CD4-positive, alpha-beta T cell treated with Interleukin-21 for 1 hour (primary cell): ENCODE results near the gene CFAP70.

Source experiments
- DNase-seq: peaks from one replicate; pipeline ENCODE4 v3.0.0-alpha.2; 2020

The CFAP70 gene

GRCh38 chr10:73251683-73252444 lies 106.8 kb downstream of the CFAP70 start:
- DNase-seq: no peak

GRCh38 chr10:73248259-73248724 lies 110.4 kb downstream of the CFAP70 start:
- DNase-seq: no peak

- DNase-seq: peak; percentile 26
Measured at GRCh38 chr10:73247509-73248258, 111.0 kb downstream of the CFAP70 start.

- peak; percentile 97 for DNase-seq
Measured at GRCh38 chr10:73246646-73247508, 111.8 kb downstream of the CFAP70 start, which contains the start of gene DNAJC9. Gene DNAJC9, minus strand, starts transcription at chr10:73247255. Its CDS starts 66 bp downstream, at chr10:73247189.

GRCh38 chr10:73246322-73246645 lies 112.4 kb downstream of the CFAP70 start:
- no peak for DNase-seq

GRCh38 chr10:73244866-73245477 lies 113.7 kb downstream of the CFAP70 start:
- DNase-seq: no peak

- no peak for DNase-seq
Measured at GRCh38 chr10:73239908-73240307, 118.8 kb downstream of the CFAP70 start.

- no peak for DNase-seq
Measured at GRCh38 chr10:73238990-73239566, 119.6 kb downstream of the CFAP70 start.

- DNase-seq: no peak
Measured at GRCh38 chr10:73234695-73235094, 124.0 kb downstream of the CFAP70 start.

GRCh38 chr10:73233883-73234282 lies 124.8 kb downstream of the CFAP70 start:
- DNase-seq: no peak

- DNase-seq: no peak
Measured at GRCh38 chr10:73232887-73233286, 125.8 kb downstream of the CFAP70 start.

GRCh38 chr10:73229567-73229966 lies 129.1 kb downstream of the CFAP70 start:
- no peak for DNase-seq

- no peak for DNase-seq
Measured at GRCh38 chr10:73228247-73228646, 130.4 kb downstream of the CFAP70 start.

- DNase-seq: no peak
Measured at GRCh38 chr10:73226663-73227062, 132.0 kb downstream of the CFAP70 start.

GRCh38 chr10:73225518-73225917 lies 133.1 kb downstream of the CFAP70 start:
- no peak for DNase-seq

GRCh38 chr10:73220989-73221388 lies 137.7 kb downstream of the CFAP70 start:
- no peak for DNase-seq

GRCh38 chr10:73219384-73219783 lies 139.3 kb downstream of the CFAP70 start:
- no peak for DNase-seq

GRCh38 chr10:73218431-73219191 lies 140.1 kb downstream of the CFAP70 start:
- peak; percentile 4 for DNase-seq

- no peak for DNase-seq
Measured at GRCh38 chr10:73217628-73218027, 141.0 kb downstream of the CFAP70 start.

GRCh38 chr10:73215749-73216148 lies 142.9 kb downstream of the CFAP70 start:
- no peak for DNase-seq

- no peak for DNase-seq
Measured at GRCh38 chr10:73211106-73211811, 147.4 kb downstream of the CFAP70 start.
